HG02678 (cell line): ENCODE measurements around the gene SCO2.
"Not testable (repeated sequence)": the region's sequence is repeated elsewhere in the genome, so short reads cannot be mapped to it uniquely, and the experiment has no call there.

Source experiments
- ATAC-seq: cut with Tn5 transposase; IDR thresholded peaks from one replicate; pipeline ENCODE4 v1.9.1; 2021; ENCODE audit warnings: mild to moderate bottlenecking, moderate library complexity; ENCODE audit not compliant: unreplicated experiment

SCO2 gene

DNA sequence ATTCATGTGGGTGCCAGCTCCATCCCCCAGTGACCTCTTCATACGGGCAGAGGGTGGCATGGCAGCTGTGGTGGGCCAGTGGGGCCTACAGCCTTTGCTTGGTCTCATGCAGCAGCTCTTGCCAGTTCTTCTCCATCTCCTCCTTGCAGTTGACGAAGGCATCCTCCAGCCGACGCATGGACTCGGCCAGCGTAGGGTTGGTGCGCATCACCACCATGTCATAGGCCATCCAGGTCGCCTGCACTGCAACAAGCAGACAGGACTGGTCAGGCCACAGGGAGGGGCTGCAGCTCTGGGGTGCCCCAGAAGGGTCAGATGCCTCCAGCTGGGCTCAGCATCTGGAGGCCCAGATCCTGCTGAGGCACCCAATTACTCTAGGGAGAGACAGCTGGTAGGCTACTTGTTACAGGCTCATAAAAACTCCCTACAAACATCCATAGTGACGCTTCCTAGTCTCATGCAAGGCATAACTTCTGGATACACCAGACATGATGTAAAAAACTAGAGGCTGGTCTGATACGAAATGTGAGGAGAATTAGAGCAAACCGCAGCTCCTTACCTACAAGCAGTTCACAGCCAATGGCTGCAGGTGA is 25.9 kb upstream of the SCO2 start:
- ATAC-seq: no peak

DNA sequence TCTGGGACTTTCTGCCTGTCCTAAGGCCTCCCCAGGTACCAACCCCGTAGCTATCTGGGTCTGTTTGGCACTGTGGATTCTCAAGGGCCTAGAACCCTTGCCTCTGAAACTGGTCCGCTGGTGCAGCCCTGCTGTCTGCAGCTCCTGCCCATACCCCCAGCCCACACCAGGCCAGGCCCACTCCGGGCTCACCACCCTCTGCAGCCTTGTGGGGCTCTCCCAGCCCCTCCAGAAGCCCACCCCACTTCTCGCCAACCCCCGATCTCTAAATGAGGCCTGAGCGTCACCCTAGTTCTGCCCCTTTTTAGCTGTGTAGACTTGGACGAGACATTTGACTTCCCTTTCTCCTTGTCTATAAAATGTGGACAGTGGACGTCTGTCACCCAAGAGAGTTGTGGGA is 25.0 kb upstream of the SCO2 start:
- no peak for ATAC-seq

DNA sequence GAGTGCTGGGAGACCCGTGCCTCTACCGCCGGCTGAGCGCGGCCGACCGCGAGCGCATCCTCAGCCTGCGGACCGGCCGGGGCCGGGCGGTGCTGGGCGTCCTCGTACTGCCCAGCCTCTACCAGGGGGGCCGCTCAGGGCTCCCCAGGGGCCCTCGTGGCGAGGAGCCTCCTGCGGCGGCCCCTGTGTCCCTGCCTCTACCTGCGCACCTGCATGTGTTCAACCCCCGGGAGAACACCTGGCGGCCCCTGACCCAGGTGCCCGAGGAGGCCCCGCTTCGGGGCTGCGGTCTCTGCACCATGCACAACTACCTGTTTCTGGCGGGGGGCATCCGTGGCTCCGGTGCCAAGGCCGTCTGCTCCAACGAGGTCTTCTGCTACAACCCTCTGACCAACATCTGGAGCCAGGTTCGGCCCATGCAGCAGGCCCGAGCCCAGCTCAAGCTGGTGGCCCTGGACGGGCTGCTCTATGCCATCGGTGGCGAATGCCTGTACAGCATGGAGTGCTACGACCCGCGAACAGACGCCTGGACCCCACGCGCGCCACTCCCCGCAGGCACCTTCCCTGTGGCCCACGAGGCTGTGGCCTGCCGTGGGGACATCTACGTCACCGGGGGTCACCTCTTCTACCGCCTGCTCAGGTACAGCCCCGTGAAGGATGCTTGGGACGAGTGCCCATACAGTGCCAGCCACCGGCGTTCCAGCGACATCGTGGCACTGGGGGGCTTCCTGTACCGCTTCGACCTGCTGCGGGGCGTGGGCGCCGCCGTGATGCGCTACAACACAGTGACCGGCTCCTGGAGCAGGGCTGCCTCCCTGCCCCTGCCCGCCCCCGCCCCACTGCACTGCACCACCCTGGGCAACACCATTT is 23.8 kb upstream of the SCO2 start:
- ATAC-seq: no peak

DNA sequence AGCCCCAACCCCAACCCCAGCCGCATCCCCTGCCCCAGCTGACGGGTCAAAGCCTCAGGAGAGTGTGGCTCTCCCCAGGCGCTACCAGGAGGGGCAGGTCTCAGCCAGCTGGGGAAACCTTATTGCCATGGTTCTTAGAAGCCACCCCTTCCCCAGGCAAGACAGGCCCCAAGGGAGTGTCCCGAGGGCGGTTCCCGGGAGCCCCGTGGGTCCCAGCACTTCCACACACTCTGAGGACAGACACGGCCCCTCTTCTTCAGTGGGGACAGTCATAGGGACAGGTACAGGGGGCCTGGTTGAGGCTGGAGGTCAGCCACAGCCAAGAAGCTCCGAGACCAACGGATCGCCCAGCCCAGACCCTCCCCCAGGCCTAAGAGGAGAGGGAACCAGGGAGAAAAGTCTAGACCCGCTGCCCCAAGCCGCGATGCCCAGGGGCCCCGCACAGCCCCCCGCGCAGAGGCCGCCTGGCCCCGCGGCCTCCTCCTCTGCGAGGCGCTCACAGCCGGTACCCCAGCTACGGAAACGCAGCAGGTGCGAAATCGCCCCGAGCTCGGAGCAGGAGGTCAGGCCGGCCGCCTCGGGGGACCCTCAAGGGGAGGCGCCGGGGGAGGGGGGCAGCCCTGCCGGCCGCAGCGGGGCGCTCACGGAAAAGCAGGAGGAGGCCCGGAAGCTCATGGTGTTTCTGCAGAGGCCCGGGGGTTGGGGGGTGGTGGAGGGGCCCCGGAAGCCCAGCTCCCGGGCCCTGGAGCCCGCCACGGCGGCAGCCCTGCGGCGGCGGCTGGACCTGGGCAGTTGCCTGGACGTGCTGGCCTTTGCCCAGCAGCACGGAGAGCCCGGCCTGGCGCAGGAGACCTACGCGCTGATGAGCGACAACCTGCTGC is 22.9 kb upstream of the SCO2 start:
- no peak for ATAC-seq

DNA sequence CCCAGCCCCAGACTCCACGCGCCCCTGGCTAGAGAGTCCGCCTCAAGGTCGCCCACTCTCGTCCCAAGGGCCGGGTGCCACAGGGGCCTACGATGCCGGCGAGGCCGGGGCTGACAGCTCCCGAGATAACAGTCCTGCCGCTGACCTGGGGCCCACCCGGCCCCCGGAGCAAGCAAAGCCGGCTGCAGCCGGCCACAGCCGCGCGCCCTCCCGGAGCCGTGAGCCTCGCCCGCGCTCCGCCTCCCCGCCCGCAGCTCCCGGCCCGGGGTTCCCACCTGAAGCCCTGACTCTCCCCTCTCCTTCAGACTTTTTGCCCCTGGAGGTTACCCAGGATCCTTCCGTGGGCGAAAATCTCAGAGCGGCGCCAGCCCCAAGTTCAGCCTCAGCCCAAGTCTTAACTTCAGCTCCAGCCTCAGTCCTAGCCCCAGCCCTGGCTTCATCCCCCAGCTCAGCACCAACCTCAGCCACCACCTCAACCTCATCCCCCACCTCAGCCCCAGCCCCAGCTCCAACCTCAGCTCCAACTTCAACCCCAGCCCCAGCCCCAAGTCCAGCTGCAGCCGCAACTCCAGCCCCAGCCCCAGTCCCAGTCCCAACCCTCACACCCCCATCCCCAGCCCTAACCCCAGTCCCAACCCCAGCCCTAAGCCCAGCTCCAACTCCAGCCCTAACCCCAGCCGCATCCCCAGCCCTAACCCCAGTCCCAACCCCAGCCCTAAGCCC is 22.0 kb upstream of the SCO2 start:
- no peak for ATAC-seq

DNA sequence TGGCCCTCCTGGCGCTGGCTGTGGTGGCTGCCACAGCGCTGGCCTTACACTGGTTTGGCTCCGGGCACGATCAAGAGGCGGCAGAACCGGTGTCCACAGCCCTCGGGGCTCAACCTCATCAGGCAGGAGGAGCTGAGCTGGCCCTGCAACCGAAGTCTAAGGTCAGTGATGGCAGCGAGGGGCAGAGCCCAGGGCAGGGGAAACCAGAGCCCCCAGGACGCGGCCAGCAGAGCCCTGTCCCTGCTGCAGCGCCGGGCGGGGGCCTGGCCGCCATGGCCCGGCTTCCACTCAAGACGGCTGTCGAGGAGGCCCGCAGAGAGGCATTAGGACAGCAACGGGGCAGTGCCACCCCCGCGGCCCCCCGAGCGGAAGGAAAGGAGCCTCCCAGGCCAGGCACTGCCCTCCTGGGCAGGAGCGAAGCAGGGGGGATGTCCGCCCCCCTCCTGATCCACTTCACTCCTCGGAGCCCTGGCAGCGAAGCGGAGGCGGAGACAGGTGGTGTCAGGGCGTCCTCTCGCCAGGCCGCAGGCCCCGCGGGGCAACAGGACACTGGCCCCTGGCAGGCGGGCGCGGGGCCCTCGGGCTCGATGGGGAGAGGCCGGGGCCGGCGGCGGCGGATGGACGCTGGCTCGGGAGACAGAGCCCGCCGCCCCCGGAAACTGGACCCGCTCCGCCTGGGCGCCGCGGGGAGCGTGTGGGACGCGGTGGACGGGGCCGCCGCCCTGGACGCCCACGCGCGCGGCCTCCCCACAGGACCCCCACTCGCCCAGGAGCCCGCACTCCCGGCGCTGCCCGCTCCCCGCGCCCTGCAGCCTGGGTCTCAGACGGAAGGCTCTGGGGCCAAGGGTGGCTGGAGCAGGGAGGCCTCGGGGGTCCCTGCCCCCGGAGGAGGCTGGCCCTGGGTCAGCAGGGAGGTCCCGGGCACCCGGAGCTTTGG is 21.2 kb upstream of the SCO2 start:
- no peak for ATAC-seq

DNA sequence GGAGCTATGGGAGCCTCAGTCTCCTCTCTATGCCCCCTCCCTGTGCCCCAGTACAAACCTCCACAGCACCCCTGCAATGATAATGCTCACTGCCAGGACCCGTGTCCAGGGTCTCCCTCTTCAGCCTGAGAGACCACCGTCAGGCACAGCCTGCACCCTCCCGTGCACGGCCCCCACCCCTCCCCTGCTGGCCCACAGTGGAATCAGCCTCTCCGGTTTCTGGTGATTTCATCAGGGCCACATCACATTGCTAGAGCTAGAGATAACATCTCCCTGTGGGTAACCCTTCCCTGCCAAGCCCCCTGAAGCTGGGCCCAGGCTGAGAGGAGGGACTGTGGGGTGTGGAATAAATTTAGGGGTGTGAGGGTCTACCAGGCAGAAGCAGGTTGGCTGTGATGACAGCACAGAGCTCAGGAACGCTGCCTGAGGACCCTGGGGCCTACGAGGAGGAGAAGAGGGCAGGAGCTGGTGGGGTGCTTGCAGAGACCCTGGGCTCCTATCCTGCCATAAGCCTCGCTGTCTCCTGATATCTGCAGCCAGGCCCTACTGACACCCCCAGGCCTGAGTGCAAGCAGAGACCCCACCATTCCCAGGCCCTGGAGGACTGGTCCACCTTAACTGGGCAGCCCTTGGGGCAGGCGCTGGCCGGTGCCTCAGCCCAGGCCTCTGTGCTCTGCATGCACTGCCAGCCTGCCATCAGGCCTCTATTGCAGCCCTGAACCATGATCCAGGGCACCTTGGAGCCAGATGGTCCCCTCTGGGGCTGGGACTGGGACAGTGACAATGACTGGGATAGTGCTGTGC is 20.3 kb upstream of the SCO2 start, which contains the start of gene KLHDC7B:
KLHDC7B (plus strand) TSS at position 378 of the 804 bp plus-strand sequence; CDS start at position 723, 345 bp downstream.
- no peak for ATAC-seq

DNA sequence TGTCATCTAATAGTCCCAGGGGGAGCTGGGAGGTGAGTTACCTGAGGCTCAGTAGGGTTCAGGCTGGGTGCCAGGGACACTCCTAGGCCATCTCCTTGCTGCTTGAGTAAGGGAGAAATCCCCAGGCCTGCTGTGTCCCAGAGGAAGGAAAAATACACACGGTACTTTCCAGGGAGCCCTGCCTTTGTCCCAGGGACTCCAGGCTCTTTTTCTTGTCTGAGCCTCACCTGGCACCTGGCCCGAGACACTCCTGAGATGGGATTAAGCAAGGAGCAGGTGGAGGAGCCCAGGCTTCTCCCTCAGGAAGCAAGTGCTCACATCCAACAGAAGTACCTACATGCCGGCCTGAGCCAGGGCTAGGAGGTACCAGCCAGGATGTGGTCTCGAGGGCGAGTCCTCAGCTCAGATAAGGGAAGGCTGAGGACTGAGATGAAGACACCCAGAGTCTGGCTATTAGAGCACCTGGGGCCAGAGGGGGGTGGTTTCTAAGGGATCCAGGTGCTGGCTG is 19.4 kb upstream of the SCO2 start:
- no peak for ATAC-seq

DNA sequence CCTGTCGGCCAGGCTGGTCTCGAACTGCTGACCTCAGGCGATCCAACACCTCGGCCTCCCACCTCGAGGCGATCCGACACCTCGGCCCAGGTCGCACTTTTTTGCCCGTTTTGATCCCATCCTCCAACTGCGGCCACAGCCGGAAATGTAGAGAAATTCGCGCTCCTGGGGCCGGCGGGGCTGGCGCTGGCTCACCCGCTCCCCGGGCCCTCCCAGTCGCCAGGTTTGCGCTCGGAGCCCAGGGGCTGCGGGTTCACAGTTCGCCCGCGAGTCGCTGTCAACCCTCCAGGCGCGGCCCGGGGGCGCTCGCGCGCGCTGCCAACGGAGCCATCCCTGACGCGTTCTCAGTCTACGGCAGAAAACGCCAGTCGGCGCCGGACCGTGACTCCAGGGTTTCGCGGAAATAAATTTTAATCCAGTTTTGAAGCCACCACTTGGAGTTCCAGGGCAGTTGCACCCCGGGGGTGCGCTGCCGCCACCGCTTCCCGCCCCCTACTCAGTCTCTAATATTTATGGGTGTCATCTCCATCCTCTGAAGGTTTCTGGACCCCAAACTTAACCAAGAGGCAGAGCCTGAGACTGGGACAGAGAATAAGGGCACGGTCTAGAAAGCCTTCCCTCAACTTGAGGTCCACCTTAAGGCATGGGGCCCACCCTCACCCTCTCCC is 18.8 kb upstream of the SCO2 start:
- no peak for ATAC-seq

DNA sequence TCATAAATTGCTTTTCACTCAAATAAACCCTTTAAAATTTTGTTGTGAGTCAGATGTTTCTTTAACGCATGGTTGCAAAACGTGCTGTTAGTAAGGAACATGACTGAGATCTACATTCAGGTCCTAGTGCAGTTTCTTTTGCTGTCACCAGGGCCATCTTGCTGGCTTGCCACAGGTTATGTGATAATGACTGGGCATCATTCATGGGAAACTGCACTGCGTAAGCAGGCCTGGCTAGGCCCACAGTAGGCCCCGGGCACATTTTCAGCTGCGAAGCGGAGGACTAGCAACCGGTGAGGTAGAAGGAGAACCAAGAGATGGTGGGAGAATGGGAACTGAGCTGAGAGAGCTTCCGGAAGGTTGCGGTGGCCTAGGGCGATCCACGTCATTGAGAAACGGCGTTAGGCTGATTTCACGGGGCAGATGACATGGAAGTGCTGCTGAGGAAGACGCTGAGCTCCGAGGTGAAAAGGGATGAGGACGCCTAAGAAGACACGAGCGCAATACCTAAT is 17.1 kb upstream of the SCO2 start:
- no peak for ATAC-seq

DNA sequence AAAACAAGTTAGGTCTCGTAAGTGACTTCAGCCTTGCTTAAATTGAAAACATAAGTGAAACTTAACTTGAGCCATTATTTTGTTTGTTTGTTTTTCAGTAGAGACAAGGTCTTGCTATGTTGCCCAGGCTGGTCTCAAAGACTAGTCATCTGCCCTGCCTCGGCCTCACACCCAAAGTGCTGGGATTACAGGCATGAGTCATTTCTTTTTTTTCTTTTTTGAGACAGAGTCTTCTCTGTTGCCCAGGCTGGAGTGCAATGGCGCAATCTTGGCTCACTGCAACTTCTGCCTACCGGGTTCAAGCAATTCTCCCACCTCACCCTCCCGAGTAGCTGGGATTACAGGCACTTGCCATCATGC is 16.2 kb upstream of the SCO2 start:
- ATAC-seq: not testable (repeated sequence)

DNA sequence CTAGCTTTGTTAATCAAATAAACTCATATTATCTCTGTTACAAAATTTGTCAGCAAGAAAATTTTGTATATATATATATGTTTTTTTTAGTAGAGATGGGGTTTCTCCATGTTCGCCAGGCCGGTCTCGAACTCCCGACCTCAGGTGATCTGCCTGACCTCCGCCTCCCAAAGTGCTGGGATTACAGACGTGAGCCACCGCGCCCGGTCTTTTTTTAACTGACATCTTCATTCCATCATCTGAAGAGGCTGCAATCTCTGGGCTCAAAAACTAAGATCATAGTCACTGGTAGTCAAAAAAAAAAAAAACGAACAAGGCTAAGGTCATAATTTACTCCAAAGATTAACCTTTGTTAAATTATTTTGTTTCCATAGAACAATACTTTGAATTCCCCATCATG is 15.0 kb upstream of the SCO2 start:
- ATAC-seq: no peak

DNA sequence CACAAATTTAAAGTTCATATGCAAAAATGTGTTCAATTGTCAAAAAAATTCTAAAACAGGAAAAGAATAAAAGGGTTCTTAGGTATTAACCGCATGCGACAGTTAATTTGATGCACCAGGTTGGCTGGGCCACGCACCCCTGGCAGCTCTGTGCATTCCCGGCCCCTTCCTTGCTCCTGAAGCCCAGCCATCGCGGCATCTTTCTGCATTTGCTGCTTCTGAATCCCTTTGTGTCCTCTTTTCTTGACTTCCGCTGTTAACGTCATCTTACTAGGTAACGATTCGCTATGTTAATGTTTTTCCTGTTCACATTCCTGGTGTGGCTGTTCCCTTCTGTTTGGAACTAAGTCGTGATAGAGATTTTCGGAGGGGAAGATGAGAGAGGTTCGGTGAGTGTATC is 12.4 kb upstream of the SCO2 start:
- ATAC-seq: no peak

DNA sequence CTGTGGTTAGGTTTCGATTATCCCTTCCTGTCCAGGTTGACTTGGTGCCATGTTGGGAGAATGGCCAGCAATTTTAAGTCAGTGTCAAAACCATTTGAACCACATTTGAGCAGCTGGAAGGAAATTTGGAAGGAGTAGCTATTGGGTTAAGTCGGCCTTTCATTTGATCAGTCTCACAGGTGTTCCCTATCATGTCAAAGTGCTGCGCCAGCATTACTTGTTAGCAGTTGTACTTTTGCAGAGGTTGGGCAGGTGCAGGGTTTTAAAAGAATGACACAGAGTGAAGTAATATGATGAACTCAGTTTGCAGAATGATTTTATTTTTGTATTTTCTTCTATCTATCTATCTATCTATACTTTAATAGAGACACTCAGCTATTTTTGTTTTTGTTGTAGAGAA is 10.8 kb upstream of the SCO2 start:
- ATAC-seq: no peak

DNA sequence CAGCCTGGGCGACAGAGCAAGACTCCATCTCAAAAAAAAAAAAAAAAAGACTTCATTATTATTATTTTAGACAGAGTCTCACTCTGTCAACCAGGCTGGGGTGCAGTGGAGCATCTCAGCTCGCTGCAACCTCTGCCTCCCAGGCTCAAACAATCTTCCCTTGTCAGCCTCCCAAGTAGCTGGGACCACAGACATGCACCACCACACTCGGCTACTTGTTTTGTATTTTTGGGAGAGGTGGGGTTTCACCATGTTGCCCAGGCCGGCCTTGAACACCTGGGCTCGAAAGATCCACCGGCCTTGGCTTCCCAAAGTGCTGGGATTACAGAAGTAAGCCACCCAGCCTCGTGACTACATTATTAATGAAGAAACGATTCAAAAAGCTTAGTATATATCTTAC is 9.7 kb upstream of the SCO2 start:
- ATAC-seq: no peak

DNA sequence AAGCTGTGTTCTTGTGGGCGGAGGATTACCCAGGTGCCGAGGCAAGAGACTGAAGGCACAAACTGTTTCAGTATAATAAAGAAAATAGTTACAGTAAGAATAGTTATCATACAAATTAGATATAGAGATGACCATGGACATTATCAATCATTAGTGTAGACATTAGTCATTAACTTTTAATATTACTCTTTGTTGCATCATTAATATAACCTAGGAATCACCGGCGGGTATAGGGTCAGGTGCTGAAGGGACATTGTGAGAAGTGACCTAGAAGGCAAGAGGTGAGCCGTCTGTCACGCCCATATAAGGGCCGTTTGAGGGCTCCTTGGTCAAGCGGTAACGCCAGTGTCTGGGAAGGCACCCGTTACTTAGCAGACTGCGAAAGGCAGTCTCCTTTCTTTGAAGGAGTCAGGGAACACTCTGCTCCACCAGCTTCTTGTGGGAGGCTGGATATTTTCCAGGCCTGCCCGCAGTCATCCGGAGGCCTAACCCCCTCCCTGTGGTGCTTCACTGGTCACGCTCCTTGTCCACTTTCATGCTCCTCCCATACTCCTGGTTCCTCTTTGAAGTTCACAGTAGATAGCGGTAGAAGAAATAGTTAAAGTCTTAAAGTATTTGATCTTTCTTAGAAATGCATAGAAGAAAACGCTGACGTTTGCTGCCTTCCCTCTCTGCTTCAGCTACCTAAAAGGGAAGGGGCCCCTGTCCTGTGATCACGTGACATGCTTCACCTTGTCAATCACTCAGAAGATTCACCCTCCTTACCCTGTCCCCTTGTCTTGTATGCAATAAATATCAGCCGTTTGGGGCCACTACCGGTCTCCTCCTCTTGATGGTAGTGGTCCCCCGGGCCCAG is 8.7 kb upstream of the SCO2 start:
- ATAC-seq: not testable (repeated sequence)
